ENCODE data around the gene DPEP3.
A peak's percentile ranks its signal among the peaks of the same experiment; 100 is the strongest.
"Not testable (repeated sequence)": the region's sequence is repeated elsewhere in the genome, so short reads cannot be mapped to it uniquely, and the experiment has no call there.

DPEP3 gene, protein sequence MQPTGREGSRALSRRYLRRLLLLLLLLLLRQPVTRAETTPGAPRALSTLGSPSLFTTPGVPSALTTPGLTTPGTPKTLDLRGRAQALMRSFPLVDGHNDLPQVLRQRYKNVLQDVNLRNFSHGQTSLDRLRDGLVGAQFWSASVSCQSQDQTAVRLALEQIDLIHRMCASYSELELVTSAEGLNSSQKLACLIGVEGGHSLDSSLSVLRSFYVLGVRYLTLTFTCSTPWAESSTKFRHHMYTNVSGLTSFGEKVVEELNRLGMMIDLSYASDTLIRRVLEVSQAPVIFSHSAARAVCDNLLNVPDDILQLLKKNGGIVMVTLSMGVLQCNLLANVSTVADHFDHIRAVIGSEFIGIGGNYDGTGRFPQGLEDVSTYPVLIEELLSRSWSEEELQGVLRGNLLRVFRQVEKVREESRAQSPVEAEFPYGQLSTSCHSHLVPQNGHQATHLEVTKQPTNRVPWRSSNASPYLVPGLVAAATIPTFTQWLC

GRCh38 chr16:67979955-67980678 lies at the start of gene DPEP3:
Gene DPEP3, minus strand, starts transcription at chr16:67980499. Its CDS starts 119 bp downstream, at chr16:67980380.
- no peak for DNase-seq (ENCODE audit: low spot score)

DNA sequence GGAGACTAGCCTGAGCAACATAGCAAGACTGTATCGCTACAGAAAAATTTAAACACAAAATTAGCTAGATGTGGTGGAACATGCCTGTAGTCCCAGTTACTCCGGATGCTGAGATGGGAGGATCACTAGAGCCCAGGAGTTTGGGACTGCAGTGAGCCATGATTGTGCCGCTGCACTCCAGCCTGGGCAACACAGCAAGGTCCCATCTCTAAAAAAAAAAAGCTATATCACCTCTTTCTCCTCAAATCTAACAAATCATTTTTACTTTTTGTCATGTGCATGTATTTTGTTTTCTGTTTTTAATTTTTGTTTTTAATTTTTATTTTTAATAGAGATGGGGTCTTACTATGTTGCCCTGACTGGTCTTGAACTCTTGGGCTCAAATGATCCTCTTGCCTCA lies 48.7 kb upstream of the DPEP3 start:
- no peak for DNase-seq (ENCODE audit: low spot score)

- peak; percentile 86 for DNase-seq (ENCODE audit: low spot score)
These were observed 42.6 kb upstream of the DPEP3 start, which contains the start of the genes DDX28 and DUS2 for GRCh38 chr16:68022728-68023537. Gene DDX28, minus strand, starts transcription at chr16:68023232. Its CDS starts 30 bp downstream, at chr16:68023202. Gene DUS2, plus strand, starts transcription at chr16:68023284. Its CDS starts 14,740 bp downstream, at chr16:68038024.

GRCh38 chr16:68022278-68022727 lies 42.0 kb upstream of the DPEP3 start:
- no peak for DNase-seq (ENCODE audit: low spot score)

- DNase-seq (ENCODE audit: low spot score) = no peak
These were observed 41.2 kb upstream of the DPEP3 start for GRCh38 chr16:68021490-68021889.

- DNase-seq (ENCODE audit: low spot score) = no peak
These were observed 38.9 kb upstream of the DPEP3 start for GRCh38 chr16:68019167-68019680.

DNA sequence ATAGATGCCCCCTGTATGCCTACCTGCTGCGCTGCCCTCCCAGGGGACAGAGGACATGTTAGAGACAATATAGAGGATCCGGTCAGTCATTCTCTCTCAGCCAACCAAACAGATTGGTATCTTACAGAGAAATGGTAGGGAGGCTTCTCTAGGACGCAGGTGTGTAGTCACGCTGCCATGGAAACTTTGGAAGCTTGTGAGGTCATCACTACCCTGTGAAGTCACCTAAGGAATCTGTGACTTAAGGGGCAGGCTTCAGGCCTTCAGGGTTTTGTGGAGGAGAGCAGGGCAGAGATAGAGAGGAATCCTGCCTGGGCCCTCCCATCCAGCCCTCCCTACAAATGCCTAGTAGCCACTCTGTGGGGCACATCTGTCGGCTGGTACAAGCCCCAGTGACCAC lies 35.4 kb upstream of the DPEP3 start, which contains the start of gene DPEP2NB:
Gene DPEP2NB, minus strand, starts transcription at position 231 of the 400 bp plus-strand sequence. Its CDS starts 141 bp downstream, at position 90.
- DNase-seq (ENCODE audit: low spot score) = no peak

DNA sequence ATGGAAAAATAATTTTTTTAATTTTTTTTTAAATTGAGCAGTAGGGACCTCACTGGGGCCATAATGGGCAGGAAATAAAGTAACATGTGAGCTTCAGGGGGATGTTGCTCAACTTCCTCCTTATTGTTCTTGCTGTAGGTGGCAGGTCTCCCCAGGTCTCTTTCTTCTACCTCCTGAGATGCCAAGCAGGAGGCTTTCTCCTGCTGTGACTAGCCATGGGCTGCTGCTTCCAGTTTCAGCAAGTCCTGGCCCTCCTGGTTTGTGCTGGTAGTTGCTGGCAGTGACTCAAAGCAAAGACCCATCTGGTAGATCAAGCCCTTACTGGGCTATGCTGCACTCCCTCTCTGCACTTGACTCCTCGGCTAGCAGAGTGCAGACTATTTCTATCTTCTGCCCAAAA lies 33.1 kb upstream of the DPEP3 start:
- no peak for DNase-seq (ENCODE audit: low spot score)

DNA sequence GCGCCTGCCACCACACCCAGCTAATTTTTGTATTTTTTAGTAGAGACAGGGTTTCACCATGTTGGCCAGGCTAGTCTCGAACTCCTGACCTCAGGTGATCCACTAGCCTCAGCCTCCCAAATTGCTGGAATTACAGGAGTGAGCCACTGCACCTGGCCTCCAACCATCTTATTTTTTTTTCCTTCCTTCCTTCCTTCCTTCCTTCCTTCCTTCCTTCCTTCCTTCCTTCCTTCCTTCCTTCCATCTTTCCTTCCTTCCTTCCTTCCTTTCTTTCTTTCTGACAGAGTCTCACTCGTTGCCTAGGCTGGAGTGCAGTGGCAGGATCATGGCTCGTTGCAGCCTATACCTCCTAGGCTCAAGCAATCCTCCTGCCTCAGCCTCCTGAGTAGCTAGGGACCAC lies 29.6 kb upstream of the DPEP3 start:
- DNase-seq (ENCODE audit: low spot score) = not testable (repeated sequence)

DNA sequence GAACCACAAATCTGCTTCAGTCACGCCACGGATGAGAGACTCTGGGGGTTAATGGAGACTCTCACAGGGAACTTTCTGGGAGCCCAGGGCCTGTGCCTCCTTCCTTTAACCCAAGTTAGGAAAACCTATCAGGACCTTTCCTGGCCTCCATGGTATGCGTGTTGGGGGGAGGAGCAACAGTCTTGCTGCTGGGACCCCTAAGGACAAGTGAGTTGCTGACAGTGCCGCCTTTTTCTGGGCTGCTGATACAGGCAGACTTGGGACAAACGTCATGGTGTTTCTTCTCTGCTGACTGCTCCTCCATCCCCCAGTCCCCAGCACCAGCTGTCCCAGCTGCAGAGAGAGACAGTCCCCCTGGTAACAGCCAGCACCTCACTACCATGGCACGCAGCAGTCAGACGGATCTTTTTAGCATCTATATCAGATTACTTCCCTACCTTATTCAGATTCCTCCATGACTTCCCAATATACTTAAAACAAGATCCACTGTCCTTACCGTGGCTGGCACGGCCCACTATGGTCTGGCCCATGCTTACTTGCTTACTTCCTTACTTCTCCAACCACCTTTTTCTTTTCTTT lies 28.9 kb upstream of the DPEP3 start:
- DNase-seq (ENCODE audit: low spot score) = no peak

DNA sequence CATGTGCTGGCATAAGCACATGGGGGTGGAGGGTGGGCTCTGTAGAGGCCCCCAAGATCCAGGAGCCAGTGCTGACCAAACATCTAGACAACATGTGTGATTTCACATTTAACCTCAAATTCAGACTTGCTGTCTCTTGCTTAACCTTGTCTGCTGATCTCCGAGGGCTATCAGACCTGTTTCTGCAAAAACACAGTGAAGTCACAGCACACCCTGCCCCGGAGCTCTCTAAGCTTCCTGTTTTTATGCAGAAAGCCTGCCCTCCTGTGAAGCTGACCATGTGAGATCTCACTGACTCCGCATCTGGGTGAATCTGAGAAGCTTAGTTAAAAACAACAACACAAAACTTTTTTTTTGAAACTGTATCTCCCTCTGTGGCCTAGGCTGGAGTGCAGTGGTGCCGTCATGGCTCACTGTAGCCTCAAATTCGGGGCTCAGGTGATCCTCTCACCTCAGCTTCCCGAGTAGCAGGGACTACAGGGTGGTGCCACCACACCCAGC lies 25.5 kb upstream of the DPEP3 start:
- DNase-seq (ENCODE audit: low spot score) = peak; percentile 78

- no peak for DNase-seq (ENCODE audit: low spot score)
These were observed 24.9 kb upstream of the DPEP3 start for GRCh38 chr16:68005211-68005610.

GRCh38 chr16:68003031-68003430 lies 22.7 kb upstream of the DPEP3 start:
- DNase-seq (ENCODE audit: low spot score) = no peak

DNA sequence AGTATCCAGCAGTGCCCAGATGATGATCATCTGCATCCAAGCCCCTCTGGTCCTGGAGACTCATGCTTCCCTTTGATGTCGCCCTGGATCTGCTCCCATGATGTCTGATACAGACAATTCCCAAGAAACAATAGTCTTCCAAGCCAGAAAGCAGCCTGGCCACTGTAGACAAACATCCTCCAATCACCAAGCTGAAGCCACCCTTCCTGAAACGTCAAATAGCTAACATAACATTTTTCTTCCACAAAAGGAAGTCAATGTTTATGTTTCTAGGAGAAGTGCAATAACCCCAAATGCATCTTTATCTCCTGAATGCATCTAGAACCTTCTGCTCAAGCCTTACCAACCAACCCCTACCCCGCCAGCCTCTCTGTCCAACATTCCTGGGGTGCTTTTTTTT lies 20.2 kb upstream of the DPEP3 start:
- peak; percentile 9 for DNase-seq (ENCODE audit: low spot score)

DNA sequence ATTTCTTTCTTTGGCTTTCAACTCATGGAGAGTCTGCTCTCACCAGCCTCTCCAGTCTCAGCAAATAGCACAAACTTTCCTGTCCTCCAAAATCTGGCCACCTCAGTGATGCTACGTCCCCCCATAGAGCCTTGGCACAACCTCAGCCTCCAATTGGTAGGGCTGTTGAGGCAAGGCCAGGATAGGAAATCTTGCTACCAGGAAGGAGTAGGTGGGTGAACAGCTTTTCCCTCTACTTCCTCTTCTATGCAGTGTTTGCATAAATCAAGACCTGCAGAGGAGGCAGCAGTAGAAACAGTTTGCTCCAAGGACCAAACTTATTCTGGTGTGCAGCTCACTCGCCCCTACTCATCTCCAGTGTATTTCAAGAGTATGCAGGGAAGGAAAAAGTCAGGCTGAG lies 19.7 kb upstream of the DPEP3 start:
- no peak for DNase-seq (ENCODE audit: low spot score)

GRCh38 chr16:67998779-67999688 lies 18.7 kb upstream of the DPEP3 start, which contains the start of gene DPEP2:
Gene DPEP2, minus strand, starts transcription at chr16:67999484. Its CDS starts 6,272 bp downstream, at chr16:67993212.
- DNase-seq (ENCODE audit: low spot score) = peak; percentile 71

GRCh38 chr16:67998231-67998778 lies 18.0 kb upstream of the DPEP3 start:
- DNase-seq (ENCODE audit: low spot score) = not testable (repeated sequence)

GRCh38 chr16:67996666-67997065 lies 16.4 kb upstream of the DPEP3 start:
- DNase-seq (ENCODE audit: low spot score) = no peak

- DNase-seq (ENCODE audit: low spot score) = no peak
These were observed 15.1 kb upstream of the DPEP3 start for GRCh38 chr16:67995423-67995822.

- not testable (repeated sequence) for DNase-seq (ENCODE audit: low spot score)
These were observed 13.7 kb upstream of the DPEP3 start for GRCh38 chr16:67994040-67994408.
